Common myeloid progenitor, CD34-positive (primary cell): ENCODE measurements around the gene CC2D1A.

Source experiments
- CTCF ChIA-PET: fragments of 350-600 bp; sonication (Branson Sonifier 250); formaldehyde crosslinking; loops from one replicate; lab custom pipeline; 2021; ENCODE audit warnings: antibody characterized with exemption; lab: Charles Lee
- POLR2A ChIA-PET: fragments of 350-600 bp; sonication (Branson Sonifier 250); formaldehyde crosslinking; loops from one replicate; lab custom pipeline; 2021; ENCODE audit warnings: antibody characterized with exemption; lab: Charles Lee
- DNase-seq, 3 donors: peaks; one replicate each; pipeline versions ENCODE4 v3.0.0 to v3.0.0-alpha.2; 2013
- H3K27ac ChIP-seq, 2 experiments: 1 replicate in 1 of 2; 2 replicates in 1 of 2; pipeline ENCODE4 v1.7.0; 2013; ENCODE audit warnings: inconsistent platforms in 2 of 2, low read length in 2 of 2, mild to moderate bottlenecking in 2 of 2, low read depth in 1 of 2, moderate library complexity in 1 of 2; ENCODE audit not compliant: severe bottlenecking in 2 of 2, insufficient read depth in 1 of 2, poor library complexity in 1 of 2
- H3K27me3 ChIP-seq, 5 experiments: replicated peaks in 2 of 5; 1 replicate in 3 of 5; 2 replicates in 2 of 5; pipeline versions ENCODE4 v1.6.1 to v1.7.0; 2013; ENCODE audit warnings: low read length in 4 of 5, mild to moderate bottlenecking in 2 of 5, moderate library complexity in 2 of 5, inconsistent platforms in 1 of 5; ENCODE audit not compliant: insufficient read depth in 5 of 5, control insufficient read depth in 4 of 5
- H3K36me3 ChIP-seq, 4 experiments: 1 replicate in 2 of 4; 2 replicates in 2 of 4; pipeline versions ENCODE4 v1.6.1 to v1.7.0; 2013; ENCODE audit warnings: low read length in 3 of 4, control low read depth in 1 of 4, mild to moderate bottlenecking in 1 of 4; ENCODE audit not compliant: control insufficient read depth in 4 of 4, insufficient read depth in 4 of 4
- H3K4me1 ChIP-seq, 4 experiments: 1 replicate in 3 of 4; 2 replicates in 1 of 4; pipeline versions ENCODE4 v1.6.1 to v1.7.1; 2013; ENCODE audit warnings: low read length in 3 of 4, mild to moderate bottlenecking in 3 of 4, control low read depth in 1 of 4, inconsistent platforms in 1 of 4, moderate library complexity in 1 of 4; ENCODE audit not compliant: control insufficient read depth in 4 of 4, insufficient read depth in 4 of 4; ENCODE audit errors: control extremely low read depth in 1 of 4
- H3K4me3 ChIP-seq, 7 experiments: 1 replicate in 4 of 7; 2 replicates in 3 of 7; pipeline versions ENCODE4 v1.5.1 to v1.7.0; 2013; ENCODE audit warnings: mild to moderate bottlenecking in 7 of 7, low read length in 6 of 7, moderate library complexity in 6 of 7, inconsistent platforms in 2 of 7, low read depth in 2 of 7, control low read depth in 1 of 7; ENCODE audit not compliant: insufficient read depth in 4 of 7, control insufficient read depth in 1 of 7; ENCODE audit errors: extremely low read depth in 1 of 7
- H3K9me3 ChIP-seq, 5 experiments: 1 replicate in 4 of 5; 2 replicates in 1 of 5; pipeline versions ENCODE4 v1.6.1 to v1.7.1; 2013; ENCODE audit warnings: low read length in 4 of 5, mild to moderate bottlenecking in 2 of 5, inconsistent platforms in 1 of 5, low read depth in 1 of 5, moderate library complexity in 1 of 5; ENCODE audit not compliant: control insufficient read depth in 4 of 5, insufficient read depth in 2 of 5; ENCODE audit errors: control extremely low read depth in 1 of 5
- WGBS: methylation state at CpG from one replicate; pipeline ENCODE4 v1.1.5; 2013; ENCODE audit not compliant: insufficient coverage; 5-methylcytosine and 5-hydroxymethylcytosine counted together

CC2D1A gene

DNA sequence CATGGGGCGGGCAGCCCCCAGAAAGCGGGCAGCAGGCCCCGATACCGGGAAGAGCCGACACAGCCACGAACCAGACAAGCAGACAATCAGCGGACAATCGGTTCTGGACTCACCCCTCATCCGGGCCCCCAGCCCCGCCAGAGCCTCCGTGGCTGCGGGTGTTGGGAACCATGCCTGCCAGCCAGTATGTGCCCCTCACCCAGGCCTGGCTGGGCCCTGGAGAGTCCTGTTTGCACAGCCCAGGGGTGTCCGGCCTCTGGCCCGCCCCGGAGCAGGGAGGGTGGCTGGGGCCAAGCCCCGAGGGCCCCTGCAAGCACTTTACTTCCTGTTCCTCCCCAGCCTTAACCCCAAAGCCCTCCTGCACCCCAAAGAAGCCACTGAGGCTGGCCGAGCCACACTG is 24.4 kb downstream of the CC2D1A start:
- DNase-seq, result no peak
- Histone ChIP-seq H3K4me1 (peaks cover 0 to 8% (median 0%) of the 10 kb centered on the region in 4 experiments), H3K4me3 (no peak overlapping the region), H3K9me3 (no peaks in the 10 kb centered on the region), H3K27ac (no peak overlapping the region), H3K27me3 (no peaks in the 10 kb centered on the region), H3K36me3 (peaks cover 3 to 38% (median 22%) of the 10 kb centered on the region in 4 experiments)
- WGBS, result 96% methylated on average over 13 of the region's 17 CpGs
- POLR2A ChIA-PET, result no interaction called here
- CTCF ChIA-PET, result interaction anchor here (0.8 kb wide), 1 partner anchor 8 kb away, joined by 3 read pairs; no protein-coding TSS in a partner anchor

- POLR2A ChIA-PET, result no interaction called here
- Histone ChIP-seq H3K27ac (no peak overlapping the region), H3K4me3 (no peak overlapping the region), H3K36me3 (peaks cover 3 to 32% (median 19%) of the 10 kb centered on the region in 4 experiments), H3K27me3 (no peaks in the 10 kb centered on the region), H3K9me3 (no peaks in the 10 kb centered on the region), H3K4me1 (peaks cover 0 to 20% (median 3%) of the 10 kb centered on the region in 4 experiments)
- DNase-seq, result no peak
- CTCF ChIA-PET, result interaction anchor here (0.5 to 1.0 kb wide), 2 partner anchors 35 to 52 kb away, joined by 3 read pairs; no protein-coding TSS in a partner anchor
- WGBS, result 95% methylated on average over 28 of the region's 30 CpGs
Measured at GRCh38 chr19:13931391-13932148, 25.6 kb downstream of the CC2D1A start.

GRCh38 chr19:13932149-13932637 is 26.2 kb downstream of the CC2D1A start:
- Histone ChIP-seq H3K4me1 (peaks cover 0 to 20% (median 3%) of the 10 kb centered on the region in 4 experiments), H3K27me3 (no peaks in the 10 kb centered on the region), H3K4me3 (no peak overlapping the region), H3K27ac (no peak overlapping the region), H3K36me3 (peaks cover 3 to 26% (median 13%) of the 10 kb centered on the region in 4 experiments), H3K9me3 (no peaks in the 10 kb centered on the region)
- WGBS, result 98% methylated on average over 4 of the region's 6 CpGs
- no peak for DNase-seq
- ChIA-PET CTCF (interaction anchor here (1.0 to 2.1 kb wide), 4 partner anchors 10 to 53 kb away, joined by 3 to 10 read pairs (median 4); no protein-coding TSS in a partner anchor), POLR2A (interaction anchor here (0.6 kb wide), 1 partner anchor 21 kb away, joined by 4 read pairs; no protein-coding TSS in a partner anchor)

GRCh38 chr19:13932911-13933393 is 27.0 kb downstream of the CC2D1A start:
- peaks cover 0 to 6% (median 2%) of the 10 kb centered on the region in 5 experiments for H3K27me3 ChIP-seq
- no peaks in the 10 kb centered on the region for H3K9me3 ChIP-seq
- CTCF ChIA-PET, result interaction anchor here (1.2 to 2.1 kb wide), 5 partner anchors 9 to 121 kb away, joined by 3 to 10 read pairs (median 4); no protein-coding TSS in a partner anchor
- peaks cover 3 to 21% (median 11%) of the 10 kb centered on the region in 4 experiments for H3K36me3 ChIP-seq
- H3K4me3 ChIP-seq, result no peak overlapping the region
- H3K27ac ChIP-seq, result no peak overlapping the region
- POLR2A ChIA-PET, result interaction anchor here (0.6 kb wide), 1 partner anchor 22 kb away, joined by 4 read pairs; no protein-coding TSS in a partner anchor
- no peak for DNase-seq
- peaks cover 0 to 23% (median 6%) of the 10 kb centered on the region in 4 experiments for H3K4me1 ChIP-seq
- WGBS, result 96% methylated on average over 41 of the region's 42 CpGs

GRCh38 chr19:13934785-13935109 is 28.7 kb downstream of the CC2D1A start:
- Histone ChIP-seq H3K4me3 (no peak overlapping the region), H3K36me3 (peaks cover 0 to 13% (median 6%) of the 10 kb centered on the region in 4 experiments), H3K27ac (no peak overlapping the region), H3K9me3 (no peaks in the 10 kb centered on the region), H3K27me3 (peaks cover 0 to 11% (median 2%) of the 10 kb centered on the region in 5 experiments), H3K4me1 (peaks cover 0 to 30% (median 15%) of the 10 kb centered on the region in 4 experiments)
- ChIA-PET CTCF (interaction anchor here (0.7 kb wide), 1 partner anchor 9 kb away, joined by 3 read pairs; no protein-coding TSS in a partner anchor), POLR2A (no interaction called here)
- WGBS, result 100% methylated on average over 2 of the region's 2 CpGs
- DNase-seq, result peak in 1 of 3 donors; percentile 6

GRCh38 chr19:13935765-13936510 is 29.9 kb downstream of the CC2D1A start:
- DNase-seq, result no peak
- Histone ChIP-seq H3K27ac (no peak overlapping the region), H3K36me3 (peaks cover 0 to 5% (median 2%) of the 10 kb centered on the region in 4 experiments), H3K27me3 (peaks cover 0 to 11% (median 2%) of the 10 kb centered on the region in 5 experiments), H3K4me3 (no peak overlapping the region), H3K4me1 (peaks cover 0 to 30% (median 15%) of the 10 kb centered on the region in 4 experiments), H3K9me3 (no peaks in the 10 kb centered on the region)
- ChIA-PET CTCF (interaction anchor here (0.8 to 0.9 kb wide), 3 partner anchors 29 to 113 kb away, joined by 3 to 4 read pairs (median 3); no protein-coding TSS in a partner anchor), POLR2A (no interaction called here)
- 79% methylated on average over 10 of the region's 22 CpGs for WGBS
